KBM-7 (cell line): Measurements from ENCODE around the gene EIF3L.

ENCODE experiments used
- DNase-seq: peaks from one replicate; pipeline ENCODE4 v3.0.0-alpha.2; 2015
- in situ Hi-C: fragments of 300-500 bp; cut with MboI; formaldehyde crosslinking; loops from 2 replicates; pipeline ENCODE4 v1.14.3; 2020; ENCODE audit warnings: low sequenced_read_pairs, low pct_unique_long_range_greater_than_20kb, mixed read lengths

The EIF3L gene

DNA sequence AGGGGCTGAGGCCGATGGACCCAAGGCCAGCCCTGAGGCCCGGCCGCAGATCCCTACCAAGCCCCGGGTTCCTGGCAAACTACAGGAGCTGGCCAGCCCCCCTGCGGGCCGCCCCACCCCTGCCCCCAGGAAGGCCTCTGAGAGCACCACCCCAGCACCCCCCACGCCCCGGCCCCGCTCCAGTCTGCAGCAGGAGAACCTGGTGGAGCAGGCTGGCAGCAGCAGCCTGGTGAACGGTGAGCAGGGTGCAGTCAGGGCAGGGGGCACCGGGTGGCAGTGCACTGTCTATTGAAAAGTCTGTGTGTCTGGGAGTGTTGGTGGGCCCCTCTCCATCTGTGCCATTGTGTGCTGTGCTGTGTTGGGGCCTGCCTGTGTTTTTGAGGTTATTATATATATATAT lies 73.0 kb downstream of the EIF3L start:
- in situ Hi-C loops: no loop called here
- DNase-seq: no peak

DNA sequence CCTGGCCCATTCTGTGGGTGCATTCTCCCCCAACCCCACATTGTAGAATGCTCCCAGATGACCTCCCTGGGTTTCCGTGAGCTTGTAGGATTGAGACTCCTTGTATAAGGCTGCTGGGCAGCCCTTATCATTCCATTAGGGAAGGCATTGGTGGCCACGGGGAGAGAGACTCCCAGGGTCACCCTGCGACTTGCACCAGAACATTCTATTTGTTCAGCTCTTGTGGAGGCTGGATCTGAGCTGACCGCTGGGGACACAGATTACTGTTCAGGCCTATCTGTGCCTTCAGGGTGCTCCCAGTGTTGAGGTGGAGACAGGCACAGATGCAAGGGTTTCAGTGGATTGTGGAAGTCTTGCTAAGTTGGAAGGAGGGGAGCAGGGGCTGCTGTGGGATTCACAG lies 74.7 kb downstream of the EIF3L start:
- in situ Hi-C loops: no loop called here
- DNase-seq: no peak

DNA sequence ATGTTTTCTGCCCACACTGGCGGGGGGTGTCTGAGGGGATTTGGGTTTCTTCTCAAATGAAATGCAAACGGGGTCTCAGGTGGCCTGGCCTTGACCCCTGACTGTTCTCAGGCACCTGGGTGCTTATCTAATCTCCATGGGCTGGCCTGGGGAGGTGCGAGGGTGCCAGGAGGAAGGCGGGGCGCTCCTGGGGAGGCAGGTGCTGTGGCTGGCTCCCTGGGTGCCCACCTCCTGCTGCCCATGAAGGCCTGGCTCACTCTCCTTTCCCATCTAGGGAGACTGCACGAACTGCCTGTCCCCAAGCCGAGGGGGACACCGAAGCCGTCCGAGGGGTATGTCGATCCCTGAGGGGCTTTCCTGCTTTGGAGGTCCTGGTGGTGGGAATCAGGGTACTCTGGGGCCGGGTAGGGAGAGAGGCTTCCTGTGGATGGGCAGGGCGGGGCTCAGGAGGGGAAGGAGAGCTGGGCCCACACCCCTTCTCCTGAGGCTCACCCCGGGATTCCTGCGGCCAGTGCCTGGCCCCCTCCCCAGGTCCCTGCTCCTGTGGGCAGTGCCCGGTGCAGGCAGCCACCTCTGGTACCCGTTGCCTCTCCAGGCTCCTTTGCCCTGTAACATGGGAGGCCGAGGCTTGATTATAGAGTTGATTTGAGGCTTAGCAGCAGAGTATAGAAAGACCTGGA lies 75.3 kb downstream of the EIF3L start:
- in situ Hi-C loops: no loop called here
- no peak for DNase-seq

DNA sequence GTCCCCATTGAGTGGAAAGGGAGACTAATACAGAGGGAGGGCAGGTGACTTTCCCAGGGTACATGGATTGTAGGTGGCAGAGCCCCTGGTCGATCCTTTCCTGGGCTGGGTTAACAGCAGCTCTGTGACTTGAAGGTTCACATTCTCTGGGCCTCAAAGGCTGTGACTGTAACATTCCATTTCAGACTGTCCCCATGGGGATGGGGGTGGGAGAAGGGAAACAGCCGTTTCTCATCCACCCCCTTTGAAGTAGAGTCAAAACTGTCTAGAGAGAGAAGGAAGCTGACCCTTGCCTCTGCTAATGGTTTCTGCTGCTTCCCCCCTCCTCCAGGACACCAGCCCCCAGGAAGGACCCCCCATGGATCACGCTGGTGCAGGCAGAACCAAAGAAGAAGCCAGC lies 76.1 kb downstream of the EIF3L start:
- in situ Hi-C loops: no loop called here
- no peak for DNase-seq

DNA sequence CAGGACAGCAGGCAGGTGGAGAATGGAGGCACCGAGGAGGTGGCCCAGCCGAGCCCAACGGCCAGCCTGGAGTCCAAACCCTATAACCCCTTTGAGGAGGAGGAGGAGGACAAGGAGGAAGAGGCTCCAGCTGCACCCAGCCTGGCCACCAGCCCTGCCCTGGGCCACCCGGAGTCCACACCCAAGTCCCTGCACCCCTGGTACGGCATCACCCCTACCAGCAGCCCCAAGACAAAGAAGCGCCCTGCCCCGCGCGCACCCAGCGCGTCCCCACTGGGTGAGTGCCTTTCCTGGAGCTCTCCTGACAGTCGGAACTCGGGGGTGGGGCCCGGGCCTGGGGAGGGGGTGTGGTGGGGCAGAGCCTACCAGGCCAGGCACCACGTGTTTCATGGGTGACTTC lies 76.5 kb downstream of the EIF3L start:
- in situ Hi-C loops: no loop called here

DNA sequence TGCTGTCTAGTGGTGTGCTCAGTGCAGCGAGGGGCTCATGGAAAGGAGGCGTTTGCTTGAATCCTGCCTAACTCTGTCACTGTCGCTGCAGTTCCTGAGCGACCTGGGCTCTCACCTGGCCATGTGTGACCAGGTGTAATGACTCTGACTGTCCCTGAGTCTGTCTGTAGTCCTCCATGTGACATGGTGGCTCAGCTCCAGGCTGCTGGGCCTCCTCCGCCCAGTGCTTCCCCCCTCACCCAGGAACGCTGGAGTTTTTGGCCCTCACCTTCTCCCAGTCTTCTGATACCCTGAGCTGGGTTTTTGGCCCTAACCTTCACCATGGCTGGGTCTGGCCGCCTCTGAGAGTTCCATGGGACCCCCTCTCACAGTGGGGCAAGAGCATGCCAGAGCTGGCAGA lies 77.1 kb downstream of the EIF3L start:
- DNase-seq: no peak
- in situ Hi-C loops: no loop called here

More for the DNA sequence above, 76.5 kb downstream of the EIF3L start:
- no peak for DNase-seq

DNA sequence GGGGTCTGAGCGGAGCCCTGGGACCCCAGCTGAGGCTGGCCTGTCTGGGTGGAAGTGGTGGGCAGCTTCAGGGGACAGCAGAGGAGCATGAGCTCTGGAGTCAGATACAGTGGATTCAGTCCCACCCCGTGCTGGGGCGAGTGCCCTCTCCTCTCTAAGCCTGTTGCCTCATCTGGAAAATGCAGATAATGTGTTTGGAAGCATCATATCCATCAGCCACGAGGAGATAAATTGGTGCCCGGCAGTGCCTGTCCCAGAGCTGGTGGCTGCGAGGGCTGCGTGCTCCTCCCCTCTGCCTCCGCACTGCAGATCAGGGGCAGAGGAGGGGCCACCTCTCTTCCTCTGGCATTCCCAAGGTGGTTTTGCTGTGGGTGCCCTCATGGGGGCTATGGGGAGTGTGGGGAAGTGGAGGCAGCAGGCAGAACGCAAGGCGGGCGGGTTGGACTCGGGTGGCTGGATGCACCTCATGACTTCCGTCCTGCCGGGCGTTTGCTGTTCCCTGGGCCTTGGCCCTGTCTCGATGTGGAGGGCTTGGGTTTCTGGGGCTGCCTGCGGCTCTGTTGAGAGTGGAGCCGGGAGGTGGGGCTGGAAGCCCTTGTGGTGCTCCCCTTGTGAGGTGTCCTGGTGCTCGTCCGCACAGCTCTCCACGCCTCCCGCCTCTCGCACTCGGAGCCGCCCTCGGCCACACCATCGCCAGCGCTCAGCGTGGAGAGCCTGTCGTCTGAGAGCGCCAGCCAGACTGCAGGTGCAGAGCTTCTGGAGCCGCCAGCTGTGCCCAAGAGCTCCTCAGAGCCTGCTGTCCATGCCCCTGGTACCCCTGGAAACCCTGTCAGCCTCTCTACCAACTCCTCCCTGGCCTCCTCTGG lies 77.8 kb downstream of the EIF3L start:
- DNase-seq: no peak
- in situ Hi-C loops: no loop called here

DNA sequence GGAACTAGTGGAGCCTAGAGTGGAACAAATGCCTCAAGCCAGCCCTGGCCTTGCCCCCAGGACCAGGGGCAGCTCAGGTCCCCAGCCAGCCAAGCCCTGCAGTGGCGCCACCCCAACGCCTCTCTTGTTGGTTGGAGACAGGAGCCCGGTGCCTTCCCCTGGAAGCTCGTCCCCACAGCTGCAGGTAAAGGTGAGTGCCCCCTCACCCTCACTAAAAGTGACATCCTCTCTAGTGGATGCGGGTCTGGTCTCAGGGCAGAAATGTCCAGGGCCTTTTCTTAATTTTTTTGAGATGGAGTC lies 78.4 kb downstream of the EIF3L start:
- no peak for DNase-seq
- in situ Hi-C loops: no loop called here

DNA sequence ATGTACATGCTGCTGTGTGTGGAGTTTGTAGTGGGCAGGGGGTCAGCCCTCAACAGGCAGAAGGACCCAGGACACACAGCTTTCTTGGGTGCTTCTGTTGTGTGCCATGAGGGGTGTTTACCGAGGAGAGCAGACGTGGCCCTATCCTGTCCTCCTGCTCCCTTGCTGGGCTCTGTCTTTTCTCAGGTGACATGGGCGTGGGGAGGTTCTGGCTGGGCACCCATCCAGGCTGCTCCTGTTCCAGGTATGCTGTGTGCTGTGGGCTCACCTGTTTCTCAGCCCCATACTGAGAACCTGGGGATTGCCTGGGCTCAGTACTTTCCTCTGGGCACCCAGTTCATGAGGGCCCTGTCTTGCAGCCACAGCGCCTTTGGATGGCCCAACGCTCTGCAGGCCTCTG lies 80.2 kb downstream of the EIF3L start:
- in situ Hi-C loops: no loop called here
- no peak for DNase-seq

DNA sequence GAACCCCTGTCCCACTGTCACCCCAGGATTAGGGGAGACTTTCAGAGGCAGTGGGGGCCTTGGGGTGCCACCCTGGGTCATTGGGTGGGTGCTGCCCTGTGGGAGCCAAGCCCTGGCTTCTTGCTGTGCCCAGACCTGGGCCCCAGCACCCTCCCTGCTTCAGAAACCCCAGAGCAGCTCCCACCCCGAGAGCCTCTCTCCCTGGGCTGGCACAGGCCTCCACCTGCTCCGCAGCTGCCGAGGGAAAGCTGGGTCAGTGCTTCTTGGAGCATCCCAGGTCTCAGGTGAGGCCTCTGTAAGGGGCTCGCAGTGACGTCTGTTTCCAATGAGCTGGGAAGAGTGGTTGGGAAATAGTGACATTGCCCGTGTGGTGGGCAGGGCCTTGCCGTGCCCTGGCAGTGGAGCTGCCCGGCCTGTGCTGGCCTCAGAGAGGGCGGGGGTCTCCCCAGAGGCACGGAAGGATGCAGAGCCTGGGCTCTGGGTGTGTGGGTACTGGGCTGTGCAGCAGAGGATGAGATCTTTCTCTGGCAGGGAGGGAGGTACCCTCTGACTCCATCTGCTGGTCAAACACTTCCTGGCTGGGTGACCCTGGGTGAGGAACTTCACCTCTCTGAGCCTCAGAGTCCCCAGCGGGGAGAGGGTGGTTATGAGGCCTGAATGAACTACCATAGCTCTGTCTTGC lies 81.2 kb downstream of the EIF3L start:
- no peak for DNase-seq
- in situ Hi-C loops: no loop called here

DNA sequence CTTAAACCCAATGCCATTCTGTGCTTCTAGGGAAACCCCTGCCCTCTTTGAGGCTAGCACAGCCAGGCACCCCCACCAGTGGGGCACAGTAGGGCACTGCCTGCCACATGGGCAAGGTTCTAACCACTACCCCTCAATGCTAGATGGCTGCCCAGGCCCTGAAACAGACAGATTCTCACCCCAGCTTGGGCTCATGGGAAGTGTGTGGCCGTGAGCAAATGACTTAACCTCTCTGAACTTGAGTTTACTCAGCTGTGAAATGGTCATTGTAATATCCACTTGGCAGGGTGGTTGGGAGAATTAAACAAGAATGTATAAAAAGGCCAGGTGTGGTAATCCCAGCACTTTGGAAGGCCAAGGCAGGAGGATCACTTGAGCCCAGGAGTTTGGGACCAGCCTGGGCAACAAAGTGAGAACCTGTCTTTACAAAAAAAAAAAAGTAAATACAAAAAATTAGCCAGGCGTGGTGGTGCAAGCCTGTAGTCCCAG lies 81.8 kb downstream of the EIF3L start:
- in situ Hi-C loops: no loop called here
- DNase-seq: no peak

DNA sequence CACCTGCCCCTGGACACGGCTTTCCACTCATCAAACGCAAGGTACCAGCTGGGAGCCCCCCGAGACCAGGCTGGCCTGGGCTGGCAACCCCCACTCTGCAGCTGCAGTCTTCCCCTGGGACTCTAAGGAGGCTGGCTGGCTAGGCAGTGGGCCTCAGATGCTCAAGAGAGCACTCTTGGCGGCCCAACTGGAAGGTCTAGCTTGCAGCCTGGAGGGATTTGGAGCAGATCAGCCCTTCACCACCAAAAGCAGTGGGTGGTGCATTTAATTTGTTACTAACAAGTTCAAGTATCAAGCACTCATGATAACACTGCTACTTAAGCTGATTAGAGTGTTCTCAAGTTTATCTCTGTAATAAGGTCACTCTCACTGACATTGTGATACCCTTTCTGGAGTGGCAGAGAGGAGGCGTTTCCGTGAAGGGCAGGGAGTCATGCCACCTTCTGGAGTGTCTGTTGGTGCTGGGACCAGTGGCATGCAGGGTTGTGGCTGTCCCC lies 82.7 kb downstream of the EIF3L start:
- in situ Hi-C loops: no loop called here
- DNase-seq: no peak

DNA sequence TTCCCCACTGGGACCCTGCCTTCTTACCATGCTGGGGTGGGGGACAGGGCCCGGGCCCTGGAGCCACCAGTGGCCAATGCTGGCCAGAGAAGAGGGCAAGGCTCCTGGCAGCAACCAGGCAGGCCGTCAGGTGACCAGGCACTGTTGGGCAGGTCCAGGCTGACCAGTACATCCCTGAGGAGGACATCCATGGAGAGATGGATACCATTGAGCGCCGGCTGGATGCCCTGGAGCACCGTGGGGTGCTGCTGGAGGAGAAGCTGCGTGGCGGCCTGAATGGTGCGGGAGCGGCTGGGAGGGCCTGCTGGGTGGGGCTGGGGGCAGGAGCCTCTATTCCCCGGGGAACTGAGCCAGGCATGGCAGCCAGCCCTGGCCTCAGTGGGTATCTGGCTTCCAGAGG lies 83.2 kb downstream of the EIF3L start:
- in situ Hi-C loops: no loop called here
- no peak for DNase-seq

DNA sequence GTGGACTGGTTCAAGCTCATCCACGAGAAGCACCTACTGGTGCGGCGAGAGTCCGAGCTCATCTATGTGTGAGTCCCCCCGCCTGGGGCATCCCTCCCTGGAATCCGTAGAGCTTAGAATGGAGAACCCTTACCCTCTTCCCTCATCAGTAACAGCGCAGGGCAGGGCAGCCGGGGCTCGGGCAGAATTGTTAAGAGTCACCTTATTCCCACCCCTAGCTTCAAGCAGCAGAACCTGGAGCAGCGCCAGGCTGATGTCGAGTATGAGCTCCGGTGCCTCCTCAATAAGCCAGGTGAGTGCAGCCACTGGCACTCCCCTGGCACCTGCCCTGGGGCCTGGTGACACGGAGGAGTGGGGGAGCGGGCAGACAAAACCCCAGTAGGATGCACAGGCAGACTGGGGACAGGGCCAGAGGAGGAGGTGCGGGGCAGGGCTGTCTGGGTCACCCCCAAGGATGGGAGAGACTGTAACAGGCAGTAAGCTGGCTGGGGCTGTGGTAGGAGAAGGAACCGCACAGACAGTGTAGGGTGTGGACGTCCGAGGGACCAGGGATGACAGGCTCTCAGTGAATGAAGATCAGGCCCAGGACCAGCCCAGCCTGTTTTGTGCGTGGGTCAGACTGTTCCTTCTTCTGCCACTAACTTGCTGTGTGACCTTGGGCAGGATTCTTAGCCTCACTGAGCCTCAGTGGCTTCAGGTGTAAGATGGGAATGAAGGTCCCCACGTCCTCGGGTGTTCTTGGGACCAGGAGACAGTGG lies 83.8 kb downstream of the EIF3L start:
- DNase-seq: no peak
- in situ Hi-C loops: no loop called here

DNA sequence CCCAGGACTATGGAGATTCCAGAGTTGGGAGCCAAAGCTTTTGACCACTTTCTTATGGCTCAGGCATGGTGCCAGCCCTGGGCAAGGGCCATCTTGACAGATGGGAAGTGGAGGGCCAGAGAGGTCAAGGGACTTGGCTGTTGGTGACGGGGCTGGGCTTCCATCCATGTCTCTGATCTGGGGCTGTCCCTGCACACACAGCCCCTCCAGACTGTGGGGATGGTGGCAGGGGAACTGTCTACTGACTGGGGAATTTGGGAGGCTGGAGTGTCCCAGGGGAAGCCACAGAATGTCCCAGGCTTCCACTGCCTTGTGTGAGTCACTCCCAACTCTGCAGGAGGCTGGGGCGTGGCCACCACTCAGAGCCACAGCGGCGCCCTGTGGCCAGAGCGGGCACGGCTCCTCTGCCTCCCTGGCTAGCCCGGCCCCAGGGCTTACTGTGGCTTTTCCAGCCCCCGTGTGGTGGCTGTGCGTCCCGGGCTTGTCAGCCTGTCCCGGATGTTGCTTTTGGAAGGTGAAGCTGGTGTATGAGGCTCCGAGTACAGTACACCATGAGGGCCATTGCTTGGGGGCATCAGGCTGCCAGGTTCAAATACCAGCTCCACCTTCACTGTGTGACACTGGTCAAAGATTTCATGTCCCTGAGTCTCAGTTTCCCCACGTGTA lies 84.6 kb downstream of the EIF3L start:
- DNase-seq: peak; percentile 96
- in situ Hi-C loops: no loop called here
